ENCODE measurements around the gene ITPRID2. TPM values are rescaled to one million over a fixed set of nuclear protein-coding genes. Genes with fewer than 3 reads are reported as not detected.
"Not testable (repeated sequence)": the region's sequence is repeated elsewhere in the genome, so short reads cannot be mapped to it uniquely, and the experiment has no call there.

ITPRID2 gene
- total and polyA plus RNA-seq, 2 of the 8 experiments (the other 6 are each of a cell fraction or from before 2014, with no cell fraction given), result 1.9 to 12.6 TPM

- TF ChIP-seq TBP (IDR thresholded peaks at IDR 0.05; ENCODE audit: low read depth, low read length), result no peak
- no peak for TF ChIP-seq SRF (IDR thresholded peaks at IDR 0.05; ENCODE audit: low read depth, low read length)
- no peak for TF ChIP-seq POLR2A (IDR thresholded peaks at IDR 0.05; ENCODE audit: control extremely low read depth in 1 of 2, low read depth in 2 of 2, low read length in 2 of 2)
- no peak for TF ChIP-seq RXRA (IDR thresholded peaks at IDR 0.05; ENCODE audit: insufficient read depth, low read depth, low read length)
- no peak for TF ChIP-seq ATF3 (IDR thresholded peaks at IDR 0.05; ENCODE audit: insufficient read depth, low read depth, low read length)
- no peak for TF ChIP-seq CBX8 (IDR thresholded peaks at IDR 0.05; ENCODE audit: borderline replicate concordance, low read depth, low read length)
- TF ChIP-seq KDM4A (IDR thresholded peaks at IDR 0.05; ENCODE audit: low read depth, low read length, severe bottlenecking), result no peak
- no peak for TF ChIP-seq PHF8 (conservative IDR thresholded peaks at IDR 0.05; ENCODE audit: low read depth, low read length)
Observed at GRCh38 chr2:181955010-181955409, 63.5 kb downstream of the ITPRID2 start (continued).

DNA sequence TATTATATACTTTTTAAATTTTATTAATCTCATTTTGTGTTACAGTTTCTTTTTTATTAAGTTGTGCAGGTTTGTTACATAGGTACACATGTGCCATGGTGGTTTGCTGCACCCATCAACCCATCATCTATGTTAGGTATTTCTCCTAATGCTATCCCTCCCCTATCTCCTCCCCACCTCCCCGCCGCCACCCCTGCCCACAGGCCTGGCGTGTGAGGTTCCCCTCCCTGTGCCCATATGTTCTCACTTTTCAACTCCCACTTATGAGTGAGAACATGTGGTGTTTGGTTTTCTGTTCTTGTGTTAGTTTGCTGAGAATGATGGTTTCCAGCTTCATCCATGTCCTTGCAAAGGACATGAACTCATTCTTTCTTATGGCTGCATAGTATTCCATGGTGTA, 64.3 kb downstream of the ITPRID2 start:
- H2BK20ac ChIP-seq (ENCODE audit: low read length); H2BK120ac ChIP-seq (replicated peaks; ENCODE audit: low read depth, low read length); CTCF ChIA-PET (ENCODE audit: partially characterized antibody); H3K23me2 ChIP-seq (ENCODE audit: low read depth, low read length); H3K79me2 ChIP-seq (ENCODE audit: control insufficient read depth in 1 of 2, insufficient read depth in 2 of 2, low read length in 2 of 2); H3K18ac ChIP-seq (ENCODE audit: extremely low read depth, low read length); H3K4ac ChIP-seq (replicated peaks; ENCODE audit: insufficient read length, low read depth, low read length); H4K5ac ChIP-seq (ENCODE audit: insufficient read length, low read depth, low read length); H3K4me1 ChIP-seq (replicated peaks in 1 of 4; ENCODE audit: control insufficient read depth in 3 of 4, insufficient read depth in 4 of 4, low read length in 3 of 4); H2BK15ac ChIP-seq (ENCODE audit: low read length); H4K91ac ChIP-seq (replicated peaks; ENCODE audit: insufficient read length, low read length); H2AK5ac ChIP-seq (ENCODE audit: low read depth, low read length); H2AFZ ChIP-seq (ENCODE audit: low read length); H2BK5ac ChIP-seq (ENCODE audit: low read depth, low read length); H4K8ac ChIP-seq (ENCODE audit: extremely low read depth, insufficient read depth, low read length); H3K79me1 ChIP-seq (ENCODE audit: low read depth, low read length); H3K23ac ChIP-seq (ENCODE audit: insufficient read length); H3K4me2 ChIP-seq (ENCODE audit: insufficient read depth in 1 of 2, low read depth in 2 of 2, low read length in 2 of 2); H3K27ac ChIP-seq (ENCODE audit: low read depth, low read length); DNase-seq (ENCODE audit: low read depth in 1 of 2, low spot score in 2 of 2); H3K9me3 ChIP-seq (ENCODE audit: insufficient read depth in 2 of 2, low read depth in 1 of 2, low read length in 1 of 2); FAIRE-seq; POLR2A ChIA-PET (ENCODE audit: partially characterized antibody); H3K9ac ChIP-seq (replicated peaks in 1 of 4; ENCODE audit: extremely low read depth in 1 of 4, low read depth in 3 of 4, low read length in 3 of 4); H3K4me3 ChIP-seq (ENCODE audit: extremely low read depth in 1 of 4, insufficient read depth in 2 of 4, low read depth in 3 of 4, low read length in 4 of 4); H3K36me3 ChIP-seq (ENCODE audit: control insufficient read depth in 2 of 4, insufficient read depth in 4 of 4, low read length in 3 of 4); H3K27me3 ChIP-seq (replicated peaks in 1 of 4; ENCODE audit: control insufficient read depth in 3 of 4, extremely low read depth in 1 of 4, insufficient read depth in 3 of 4, low read length in 3 of 4); H4K20me1 ChIP-seq (replicated peaks in 1 of 2; ENCODE audit: control insufficient read depth in 1 of 2, insufficient read depth in 2 of 2, low read length in 2 of 2); H3K56ac ChIP-seq (replicated peaks; ENCODE audit: insufficient read length, low read depth, low read length); H3K14ac ChIP-seq (ENCODE audit: insufficient read length); H2BK12ac ChIP-seq (ENCODE audit: low read depth, low read length): not testable (repeated sequence)
- 100% methylated on average over 3 of the region's 3 CpGs; no CpG with 5 or more reads in 1 of the 2 experiments for WGBS, 2 experiments (ENCODE audit: extremely low coverage in 1 of 2, insufficient coverage in 1 of 2, insufficient read length in 1 of 2, insufficient replicate concordance in 2 of 2, low coverage in 1 of 2, low lambda C conversion rate in 2 of 2, missing lambda C conversion rate in 1 of 2)

Data from H1 (cell line).